Esophagus muscularis mucosa (tissue), 4 donors: ENCODE measurements around the gene NANS. TPM values are rescaled to one million over a fixed set of nuclear protein-coding genes. Genes with fewer than 3 reads are reported as not detected.
A peak's percentile ranks its signal among the peaks of the same experiment; 100 is the strongest.
"Not testable (repeated sequence)": the region's sequence is repeated elsewhere in the genome, so short reads cannot be mapped to it uniquely, and the experiment has no call there.

ENCODE experiments used
- DNase-seq: peaks from one replicate; pipeline ENCODE4 v3.0.0-alpha.2; 2017; ENCODE audit errors: extremely low spot score
- H3K27ac ChIP-seq, 4 donors: fragments of 200-600 bp; sonication (generic); replicated peaks in 1 of 4; 1 replicate in 3 of 4; 2 replicates in 1 of 4; pipeline ENCODE4 v1.5.1; 2016 to 2019; ENCODE audit warnings: mild to moderate bottlenecking in 1 of 4
- H3K27me3 ChIP-seq, 4 donors: fragments of 200-600 bp; sonication (generic); one replicate each; pipeline versions ENCODE4 v1.5.1 to v1.6.0; 2016 to 2019
- H3K36me3 ChIP-seq, 4 donors: fragments of 200-600 bp; sonication (generic); one replicate each; pipeline ENCODE4 v1.5.1; 2016 to 2019
- H3K4me1 ChIP-seq, 4 donors: fragments of 200-600 bp; sonication (generic); one replicate each; pipeline ENCODE4 v1.5.1; 2016 to 2019
- H3K4me3 ChIP-seq, 4 donors: fragments of 200-600 bp; sonication (generic); 1 replicate in 2 of 4; 2 replicates in 2 of 4; pipeline ENCODE4 v1.5.1; 2016 to 2019; ENCODE audit warnings: mild to moderate bottlenecking in 4 of 4, moderate library complexity in 1 of 4
- H3K9me3 ChIP-seq, 4 donors: fragments of 200-600 bp; sonication (generic); 1 replicate in 3 of 4; 2 replicates in 1 of 4; pipeline ENCODE4 v1.5.1; 2016 to 2019
- EP300 ChIP-seq: sonication (generic); formaldehyde crosslinking; IDR thresholded peaks from one replicate; pipeline ENCODE4 v1.6.1; 2017; ENCODE audit warnings: antibody characterized with exemption
- POLR2A ChIP-seq: fragments of 450-650 bp; IDR thresholded peaks from one replicate; pipeline ENCODE4 v1.6.1; 2017; ENCODE audit warnings: antibody characterized with exemption, moderate library complexity, mild to moderate bottlenecking, low read depth
- POLR2AphosphoS5 ChIP-seq, 2 donors: sonication (generic); formaldehyde crosslinking; IDR thresholded peaks; one replicate each; pipeline ENCODE4 v1.6.1; 2017; ENCODE audit warnings: antibody characterized with exemption in 2 of 2
- WGBS: methylation state at CpG from one replicate; pipeline ENCODE4 v1.1.5; 2018; 5-methylcytosine and 5-hydroxymethylcytosine counted together
- intact Hi-C: fragments of 100-400 bp; cut with DNase I; formaldehyde crosslinking; loops from one replicate; pipeline ENCODE4 v1.15.1; 2023
- total RNA-seq, 4 donors: library from RNA; depleted of rRNA; stranded (reverse); fragments of >200 nt; gene quantifications; one replicate each; pipeline versions ENCODE4 v1.1.0 to v1.2.1, GENCODE V29; 2016
- TF ChIP-seq, protein P1 (sequence below), 3 experiments: fragments of 200-600 bp in 2 of 3; fragments of 450-650 bp in 1 of 3; sonication (generic) in 2 of 3; IDR thresholded peaks; one replicate each; pipeline ENCODE4 v1.5.1; 2017 to 2019; ENCODE audit warnings: antibody characterized with exemption in 3 of 3, mild to moderate bottlenecking in 2 of 3, moderate library complexity in 1 of 3

Gene NANS
- total RNA-seq, 4 donors from 2014 or later = 25.3 to 54.7 (median 37.3) TPM

DNA sequence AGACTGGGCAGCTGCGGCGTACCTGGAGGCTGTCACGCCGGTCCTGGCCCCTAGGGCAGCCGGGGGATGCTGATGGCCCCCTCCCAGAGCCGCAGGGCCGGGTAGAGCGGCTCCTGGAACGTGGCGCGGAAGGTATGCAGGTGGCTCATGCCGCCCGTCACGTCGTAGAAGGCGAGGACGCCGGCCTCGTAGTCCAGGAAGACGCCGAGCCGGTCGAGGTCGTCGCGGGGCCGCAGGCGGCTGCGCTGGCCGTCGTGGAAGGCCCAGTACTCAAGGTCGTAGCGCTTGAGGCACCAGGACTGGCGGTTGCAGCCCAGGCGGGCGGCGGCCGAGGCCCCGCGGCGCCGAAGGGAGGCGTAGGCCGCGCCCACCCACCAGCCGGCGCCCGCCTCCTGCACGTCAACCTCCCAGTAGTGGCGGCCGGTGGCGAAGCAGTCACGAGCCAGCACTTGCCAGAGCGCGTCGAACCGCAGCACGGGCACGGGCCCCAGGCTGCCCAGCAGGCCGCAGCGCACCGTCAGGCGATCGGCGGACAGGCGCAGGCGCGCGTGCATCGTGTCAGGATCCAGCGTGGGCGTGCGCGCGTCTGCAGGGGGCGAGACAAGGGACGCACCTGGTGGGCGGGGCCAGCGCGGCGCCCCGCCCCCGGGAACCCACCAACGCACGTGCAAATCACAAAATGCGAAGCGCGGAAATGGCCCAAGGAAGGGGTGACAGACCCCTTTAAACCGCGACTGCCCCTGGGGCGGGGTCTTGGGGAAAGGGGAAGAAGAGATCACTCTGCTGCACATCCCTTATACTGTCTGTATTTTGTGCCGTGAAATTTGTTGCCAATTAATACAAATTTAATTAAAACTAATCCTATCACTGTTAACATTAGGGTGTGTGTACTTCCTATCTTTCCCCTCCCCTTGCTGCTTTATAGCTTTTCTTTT is 31.2 kb downstream of the NANS start:
- Histone ChIP-seq H3K36me3 (peaks cover 0 to 15% (median 7%) of the 10 kb centered on the region in 4 donors), H3K27ac (peak overlapping the region in 2 of 4 donors; percentile 34 to 41), H3K4me3 (peak overlapping the region; percentile 46 to 53 (median 49)), H3K4me1 (peaks cover 7 to 17% (median 12%) of the 10 kb centered on the region in 4 donors), H3K9me3 (no peaks in the 10 kb centered on the region), H3K27me3 (no peaks in the 10 kb centered on the region)
- intact Hi-C loops = no loop called here
- TF ChIP-seq POLR2AphosphoS5 (IDR thresholded peaks at IDR 0.05) (peak in 1 of 2 donors; percentile 31), POLR2A (no peak)
- DNase-seq = no peak
- WGBS = 55% methylated on average over 20 of the region's 92 CpGs

DNA sequence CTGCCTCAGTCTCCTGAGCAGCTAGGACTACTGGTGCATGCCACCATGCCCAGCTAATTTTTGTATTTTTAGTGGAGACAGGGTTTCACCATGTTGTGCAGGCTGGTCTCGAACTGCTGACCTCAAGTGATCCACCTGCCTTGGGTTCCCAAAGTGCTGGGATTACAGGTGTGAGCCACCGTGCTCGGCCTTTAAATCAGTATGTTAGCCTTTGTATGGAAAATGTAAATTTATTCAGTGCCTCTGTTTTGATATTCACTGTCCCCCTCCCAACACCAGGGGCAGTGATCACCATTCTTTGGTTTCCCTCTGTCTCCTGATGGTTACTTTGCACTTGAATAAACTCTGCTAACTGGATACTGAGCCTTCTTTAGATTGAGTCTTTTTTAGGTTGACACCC is 34.1 kb downstream of the NANS start:
- peaks cover 7 to 12% (median 9%) of the 10 kb centered on the region in 4 donors for H3K4me1 ChIP-seq
- DNase-seq, H3K9me3 ChIP-seq, H3K4me3 ChIP-seq, H3K27me3 ChIP-seq, H3K27ac ChIP-seq, intact Hi-C loops: not testable (repeated sequence)
- H3K36me3 ChIP-seq = peaks cover 0 to 19% (median 0%) of the 10 kb centered on the region in 4 donors
- WGBS = 80% methylated on average over 3 of the region's 3 CpGs

DNA sequence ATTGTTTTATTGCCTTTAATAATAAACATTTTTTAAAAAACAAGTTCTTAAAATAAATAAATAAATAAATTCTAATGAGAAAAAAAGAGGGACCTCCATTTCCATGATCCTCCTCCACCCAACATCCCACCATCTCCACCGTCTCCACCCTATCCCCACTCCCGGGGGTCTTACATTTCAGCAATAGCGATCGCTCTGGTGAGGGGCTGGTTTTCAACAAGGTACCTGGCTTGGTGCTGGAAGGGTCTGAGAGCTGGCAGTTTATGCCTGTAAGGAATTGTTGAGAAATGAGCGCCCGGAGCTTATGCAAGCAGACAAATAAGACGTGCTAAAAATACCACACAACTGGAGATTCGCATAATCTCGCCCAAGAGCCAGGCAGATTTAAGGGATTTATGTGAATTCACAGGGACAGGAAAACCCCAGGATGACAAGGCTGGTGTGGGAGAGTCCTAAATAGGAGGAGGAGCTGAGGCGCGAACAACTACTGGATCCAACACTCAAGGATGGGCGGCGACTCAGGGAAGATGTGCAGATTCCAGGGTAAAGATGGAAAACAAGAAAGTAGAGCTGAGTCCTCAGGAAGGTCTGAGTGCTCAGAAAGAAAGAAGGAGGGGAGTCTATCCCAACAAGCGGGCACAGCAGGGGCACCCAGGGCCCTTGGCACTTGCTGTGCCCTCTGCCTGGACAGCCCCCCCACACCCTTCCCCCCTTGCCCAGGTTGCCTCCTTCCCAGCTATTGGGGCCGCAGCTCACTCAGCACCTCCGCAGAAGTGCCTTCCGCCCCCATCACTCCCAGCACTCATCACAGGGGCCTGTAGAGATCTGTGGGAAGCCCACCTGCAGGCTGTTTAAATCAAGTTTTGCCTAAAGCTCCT is 35.4 kb downstream of the NANS start:
- Histone ChIP-seq H3K4me3 (no peak overlapping the region), H3K4me1 (peaks cover 7 to 12% (median 9%) of the 10 kb centered on the region in 4 donors), H3K27me3 (peaks cover 0 to 11% (median 0%) of the 10 kb centered on the region in 4 donors), H3K27ac (no peak overlapping the region), H3K36me3 (peaks cover 0 to 27% (median 0%) of the 10 kb centered on the region in 4 donors), H3K9me3 (no peaks in the 10 kb centered on the region)
- WGBS = 64% methylated on average over 17 of the region's 17 CpGs
- intact Hi-C loops = no loop called here
- TF ChIP-seq, protein P1, sequence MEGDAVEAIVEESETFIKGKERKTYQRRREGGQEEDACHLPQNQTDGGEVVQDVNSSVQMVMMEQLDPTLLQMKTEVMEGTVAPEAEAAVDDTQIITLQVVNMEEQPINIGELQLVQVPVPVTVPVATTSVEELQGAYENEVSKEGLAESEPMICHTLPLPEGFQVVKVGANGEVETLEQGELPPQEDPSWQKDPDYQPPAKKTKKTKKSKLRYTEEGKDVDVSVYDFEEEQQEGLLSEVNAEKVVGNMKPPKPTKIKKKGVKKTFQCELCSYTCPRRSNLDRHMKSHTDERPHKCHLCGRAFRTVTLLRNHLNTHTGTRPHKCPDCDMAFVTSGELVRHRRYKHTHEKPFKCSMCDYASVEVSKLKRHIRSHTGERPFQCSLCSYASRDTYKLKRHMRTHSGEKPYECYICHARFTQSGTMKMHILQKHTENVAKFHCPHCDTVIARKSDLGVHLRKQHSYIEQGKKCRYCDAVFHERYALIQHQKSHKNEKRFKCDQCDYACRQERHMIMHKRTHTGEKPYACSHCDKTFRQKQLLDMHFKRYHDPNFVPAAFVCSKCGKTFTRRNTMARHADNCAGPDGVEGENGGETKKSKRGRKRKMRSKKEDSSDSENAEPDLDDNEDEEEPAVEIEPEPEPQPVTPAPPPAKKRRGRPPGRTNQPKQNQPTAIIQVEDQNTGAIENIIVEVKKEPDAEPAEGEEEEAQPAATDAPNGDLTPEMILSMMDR (IDR thresholded peaks at IDR 0.05) = no peak
- TF ChIP-seq POLR2A (no peak), EP300 (no peak)
- no peak for DNase-seq

DNA sequence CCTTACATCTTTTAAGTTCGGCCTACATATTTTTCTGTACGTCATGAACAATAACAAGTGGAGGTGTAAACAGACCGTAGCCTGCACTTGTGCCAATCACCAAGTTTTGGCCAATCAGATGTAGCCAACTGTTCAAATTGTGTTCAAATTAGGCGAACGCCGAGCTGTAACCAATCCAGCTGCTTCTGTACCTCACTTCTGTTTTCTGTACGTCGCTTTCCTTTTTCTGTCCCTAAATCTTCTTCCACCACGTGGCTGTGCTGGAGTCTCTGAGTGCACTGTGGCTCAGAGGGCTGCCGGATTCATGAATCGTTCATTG is 36.0 kb downstream of the NANS start:
- Histone ChIP-seq H3K27ac (no peak overlapping the region), H3K4me3 (no peak overlapping the region), H3K36me3 (peaks cover 0 to 27% (median 0%) of the 10 kb centered on the region in 4 donors), H3K27me3 (peaks cover 0 to 11% (median 0%) of the 10 kb centered on the region in 4 donors), H3K9me3 (no peaks in the 10 kb centered on the region), H3K4me1 (peaks cover 5 to 7% (median 6%) of the 10 kb centered on the region in 4 donors)
- TF ChIP-seq POLR2A (no peak), EP300 (no peak), POLR2AphosphoS5 (IDR thresholded peaks at IDR 0.05) (no peak)
- TF ChIP-seq, protein P1 (IDR thresholded peaks at IDR 0.05) = no peak
- WGBS = 82% methylated on average over 11 of the region's 11 CpGs
- no peak for DNase-seq
- intact Hi-C loops = no loop called here

DNA sequence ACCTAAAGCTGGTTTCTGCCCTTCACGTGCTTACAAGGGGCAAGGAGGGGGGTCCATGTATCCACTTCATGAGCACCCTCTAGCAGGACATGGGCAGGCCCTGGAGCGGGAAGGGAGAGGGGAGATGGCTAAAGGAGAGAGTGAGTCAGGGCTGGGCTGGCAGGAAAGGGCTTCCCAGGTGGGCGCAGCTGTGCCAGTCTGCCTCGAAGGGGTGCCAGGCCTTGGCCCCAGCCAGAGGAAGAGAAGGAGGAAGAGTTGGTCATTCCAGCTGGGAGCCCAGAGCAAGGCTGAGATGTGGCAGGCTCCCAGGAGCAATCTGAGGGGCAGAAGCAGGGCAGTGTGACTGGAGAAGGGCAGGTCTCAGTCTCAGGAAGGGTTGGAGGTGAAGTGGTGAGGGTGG is 37.8 kb downstream of the NANS start:
- TF ChIP-seq POLR2A (no peak), POLR2AphosphoS5 (IDR thresholded peaks at IDR 0.05) (no peak), EP300 (no peak)
- TF ChIP-seq, protein P1 (IDR thresholded peaks at IDR 0.05) = no peak
- WGBS = 91% methylated on average over 4 of the region's 4 CpGs
- no peaks in the 10 kb centered on the region for H3K9me3 ChIP-seq
- H3K27ac ChIP-seq = no peak overlapping the region
- H3K4me3 ChIP-seq = no peak overlapping the region
- intact Hi-C loops = no loop called here
- peaks cover 0 to 11% (median 0%) of the 10 kb centered on the region in 4 donors for H3K27me3 ChIP-seq
- peaks cover 4 to 41% (median 4%) of the 10 kb centered on the region in 4 donors for H3K36me3 ChIP-seq
- no peaks in the 10 kb centered on the region for H3K4me1 ChIP-seq
- no peak for DNase-seq
